ENCODE measurements around the gene HSPA4L.

Gene HSPA4L

DNA sequence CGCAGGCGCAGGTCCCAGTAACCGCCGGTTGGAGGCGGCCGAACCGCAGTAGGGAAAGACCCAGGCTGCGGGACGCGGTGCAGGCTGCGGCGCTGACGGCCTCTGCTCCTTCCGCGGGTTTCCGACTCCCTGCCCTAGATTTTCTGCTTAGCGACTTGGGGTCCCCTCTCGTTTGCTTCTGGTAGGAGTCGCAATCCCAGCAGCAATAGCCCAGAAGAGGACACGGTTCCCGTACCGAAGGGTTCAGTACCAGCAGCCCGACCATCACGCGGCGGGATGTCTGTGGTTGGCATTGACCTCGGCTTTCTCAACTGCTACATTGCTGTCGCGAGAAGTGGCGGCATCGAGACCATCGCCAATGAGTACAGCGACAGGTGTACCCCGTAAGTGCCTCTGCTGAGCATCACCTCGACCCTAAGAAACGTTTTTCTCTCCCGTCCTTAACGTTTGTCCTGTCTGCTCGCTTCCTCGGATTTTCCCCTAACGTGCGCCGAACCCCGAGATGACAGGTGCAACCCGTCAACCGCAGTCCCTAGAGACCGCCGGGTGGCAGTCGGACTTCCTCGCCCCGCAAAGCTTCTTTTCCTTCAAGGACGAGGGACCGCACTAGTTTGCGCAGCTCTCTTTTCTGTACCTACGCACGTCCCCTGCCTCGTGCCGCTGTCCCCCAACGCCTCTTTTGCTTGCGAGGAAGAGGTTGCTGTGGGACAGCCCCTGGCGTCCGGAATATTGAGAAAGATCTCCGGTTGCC, at the start of gene HSPA4L:
HSPA4L (plus strand) TSS at position 48 of the 751 bp plus-strand sequence; CDS start at position 277, 229 bp downstream.
- DNase-seq = no peak

DNA sequence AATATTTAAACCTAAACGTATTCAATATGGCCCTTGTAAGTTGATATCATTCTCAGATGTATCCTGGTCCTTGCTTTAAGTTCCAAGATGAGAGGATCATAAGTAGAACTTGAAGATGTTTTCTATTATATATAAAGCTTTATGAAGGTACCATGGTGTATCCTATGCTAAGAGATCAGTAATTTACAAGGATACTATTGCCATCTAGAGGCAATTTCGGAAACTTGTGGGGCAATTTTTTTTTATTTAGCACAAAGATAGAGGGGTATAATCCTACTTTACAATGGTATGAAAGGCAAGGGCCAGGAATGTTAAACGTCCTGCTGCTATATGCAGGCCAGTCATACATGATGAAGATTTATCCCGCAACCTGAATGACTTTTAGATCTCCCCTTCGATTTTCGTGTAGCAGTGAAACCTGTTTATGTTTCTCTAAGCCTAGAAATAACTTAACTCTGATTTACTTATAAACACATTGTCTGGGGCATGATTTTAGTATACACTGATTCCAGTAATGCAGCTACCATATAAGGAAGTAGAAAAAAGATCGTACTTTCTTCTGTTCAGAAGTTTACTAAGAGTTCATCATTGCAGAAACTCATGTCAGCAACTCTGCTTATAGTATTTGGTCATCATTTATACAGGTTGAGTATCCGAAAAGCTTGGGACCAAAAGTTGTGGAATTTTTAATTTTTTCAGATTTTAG, 49.3 kb upstream of the HSPA4L start:
- no peak for DNase-seq

DNA sequence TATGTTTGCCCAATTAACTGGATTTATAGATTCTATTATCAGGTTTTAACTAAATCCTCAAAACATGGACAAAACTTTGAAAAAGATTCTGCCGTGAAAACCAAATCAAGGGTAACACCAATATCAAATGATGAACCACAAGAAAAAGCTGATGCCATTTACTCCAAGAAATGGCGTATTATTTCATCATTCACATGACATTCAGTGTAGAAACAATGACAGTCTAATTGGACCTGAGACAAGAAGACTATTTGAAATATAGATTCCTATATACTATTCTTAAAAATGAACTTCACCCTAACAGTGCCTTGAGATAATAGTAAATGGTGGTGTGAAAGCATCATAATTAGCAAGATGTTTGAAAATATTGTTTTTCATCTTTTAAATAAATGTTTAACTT, 47.1 kb upstream of the HSPA4L start:
- DNase-seq = no peak

DNA sequence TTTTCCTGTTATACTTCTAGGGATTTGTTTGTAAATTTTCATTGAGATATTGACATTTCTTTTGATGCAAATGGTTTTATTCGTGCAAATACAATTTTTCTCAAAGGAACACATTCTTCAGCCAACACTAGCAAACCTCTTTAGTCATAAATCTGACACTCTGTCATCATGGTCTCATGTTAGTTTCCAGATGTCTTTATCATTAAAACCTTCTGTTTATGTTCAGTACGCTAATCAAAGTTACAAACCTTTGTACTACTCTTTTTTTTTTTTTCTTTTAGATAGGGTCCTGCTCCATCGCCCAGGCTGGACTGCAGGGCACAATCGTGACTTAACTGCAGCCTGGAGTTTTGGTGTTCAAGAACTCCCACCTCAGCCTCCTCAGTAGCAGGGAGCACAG, 44.8 kb upstream of the HSPA4L start:
- no peak for DNase-seq

DNA sequence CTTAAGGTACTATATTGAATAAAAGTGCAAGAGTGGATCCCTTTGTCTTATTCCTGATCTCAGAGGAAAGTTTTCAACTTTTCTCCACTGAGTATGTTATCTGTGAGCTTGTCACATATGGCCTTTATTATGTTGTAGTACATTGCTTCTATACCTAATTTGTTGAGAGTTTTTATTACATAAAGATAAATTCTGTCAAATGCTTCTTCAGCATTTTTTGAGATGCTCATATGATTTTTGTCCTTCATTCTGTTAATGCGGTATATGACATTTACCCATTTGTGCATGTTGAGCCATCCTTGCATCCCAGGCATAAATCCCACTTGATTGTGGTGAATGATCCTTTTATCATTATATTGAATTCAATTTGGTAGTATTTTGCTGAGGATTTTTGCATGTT, 40.9 kb upstream of the HSPA4L start:
- DNase-seq = no peak

DNA sequence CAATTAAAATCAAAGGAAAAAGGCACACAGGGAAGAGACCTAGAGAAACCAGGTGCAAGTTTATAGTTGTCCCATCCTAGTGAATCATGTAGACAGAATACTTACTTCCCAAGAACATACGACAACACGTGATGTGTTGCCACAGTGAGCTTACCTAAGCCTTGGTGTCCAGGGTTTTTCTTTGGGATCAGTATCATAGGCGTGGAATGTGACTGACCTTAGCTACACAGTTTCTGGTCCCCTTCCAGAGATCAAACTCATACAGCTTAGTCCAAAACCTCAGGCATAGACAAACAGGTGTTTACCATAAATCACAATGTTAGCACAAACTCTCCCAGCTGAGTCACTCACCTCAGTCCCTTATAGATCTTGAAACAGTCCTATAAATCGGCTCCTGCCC, 34.2 kb upstream of the HSPA4L start:
- DNase-seq = no peak

DNA sequence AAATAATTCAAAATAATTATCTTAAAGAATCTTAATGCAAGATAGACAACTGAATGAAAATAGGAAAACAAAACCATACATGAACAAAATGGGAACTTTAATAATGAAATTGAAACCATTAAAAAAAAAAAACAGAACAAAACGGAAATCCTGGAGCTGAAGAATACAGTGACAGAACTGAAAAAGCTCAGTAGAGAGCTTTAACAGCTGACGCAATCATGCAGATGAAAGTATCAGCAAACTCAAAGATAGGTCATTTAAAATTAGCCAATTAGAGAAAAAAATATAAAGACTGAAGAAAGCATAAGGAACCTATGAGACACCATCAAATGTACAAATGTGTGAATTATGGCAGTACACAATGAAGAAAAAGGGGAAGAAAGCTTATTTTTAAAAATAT, 33.2 kb upstream of the HSPA4L start:
- DNase-seq = no peak

DNA sequence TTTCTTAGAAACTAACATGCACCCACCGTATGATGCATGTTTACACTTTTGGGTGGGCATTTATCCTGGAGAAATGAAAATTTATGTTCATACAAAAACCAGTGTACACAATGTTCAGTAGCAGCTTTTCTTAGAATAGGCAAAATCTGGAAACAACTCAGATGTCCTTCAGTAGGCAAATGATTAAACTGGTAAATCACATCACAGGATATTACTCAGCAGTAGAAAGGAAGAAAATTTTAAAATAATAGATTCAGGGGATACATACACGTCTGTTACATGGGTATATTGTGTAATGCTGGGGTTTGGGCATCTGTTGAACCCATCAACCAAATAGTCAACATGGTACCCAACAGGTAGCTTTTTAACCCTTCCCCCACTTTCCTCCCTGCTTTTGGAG, 25.2 kb upstream of the HSPA4L start:
- no peak for DNase-seq

DNA sequence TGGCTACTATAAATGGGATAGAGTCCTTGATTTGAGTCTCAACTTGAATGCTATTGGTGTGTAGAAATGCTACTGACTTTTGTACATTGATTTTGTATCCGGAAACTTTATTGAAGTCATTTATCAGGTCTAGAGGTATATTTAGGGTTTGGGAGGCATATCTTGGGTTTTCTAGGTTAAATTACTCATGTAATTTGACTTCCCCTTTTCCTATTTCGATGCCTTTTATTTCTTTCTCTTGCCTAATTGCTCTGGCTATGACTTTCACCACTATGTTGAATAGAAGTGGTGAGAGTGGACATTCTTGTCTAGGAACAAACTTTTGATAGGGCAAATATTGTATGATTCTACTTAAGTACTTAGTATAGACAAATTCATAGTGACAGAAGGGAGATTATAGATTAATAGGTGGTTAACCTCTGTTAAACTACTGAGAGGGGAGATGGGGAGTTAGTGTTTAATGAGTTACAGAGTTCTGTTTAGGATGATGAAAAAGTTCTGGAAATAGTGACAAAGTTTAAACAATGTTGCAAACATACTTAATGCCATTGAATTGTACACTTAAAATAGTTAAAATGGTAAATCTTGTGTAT, 22.8 kb upstream of the HSPA4L start:
- no peak for DNase-seq

DNA sequence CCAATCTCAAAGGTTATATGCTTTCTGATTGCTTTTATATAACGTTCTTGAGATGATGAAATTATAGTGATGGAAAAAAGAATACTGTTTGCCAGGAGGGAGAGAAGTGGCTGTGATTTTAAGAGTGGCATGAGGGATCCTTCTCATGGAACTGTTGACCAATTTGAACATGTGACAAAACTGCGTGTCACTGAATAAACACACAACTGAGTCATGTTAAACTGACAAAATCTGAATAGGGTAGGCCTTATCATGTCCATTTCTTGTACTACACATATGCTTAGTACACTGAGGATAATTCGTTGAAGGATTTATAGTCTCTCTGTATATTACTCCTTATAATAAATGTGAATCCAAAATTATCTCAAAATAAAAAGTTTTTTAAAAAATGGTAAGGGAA, 22.2 kb upstream of the HSPA4L start:
- no peak for DNase-seq

DNA sequence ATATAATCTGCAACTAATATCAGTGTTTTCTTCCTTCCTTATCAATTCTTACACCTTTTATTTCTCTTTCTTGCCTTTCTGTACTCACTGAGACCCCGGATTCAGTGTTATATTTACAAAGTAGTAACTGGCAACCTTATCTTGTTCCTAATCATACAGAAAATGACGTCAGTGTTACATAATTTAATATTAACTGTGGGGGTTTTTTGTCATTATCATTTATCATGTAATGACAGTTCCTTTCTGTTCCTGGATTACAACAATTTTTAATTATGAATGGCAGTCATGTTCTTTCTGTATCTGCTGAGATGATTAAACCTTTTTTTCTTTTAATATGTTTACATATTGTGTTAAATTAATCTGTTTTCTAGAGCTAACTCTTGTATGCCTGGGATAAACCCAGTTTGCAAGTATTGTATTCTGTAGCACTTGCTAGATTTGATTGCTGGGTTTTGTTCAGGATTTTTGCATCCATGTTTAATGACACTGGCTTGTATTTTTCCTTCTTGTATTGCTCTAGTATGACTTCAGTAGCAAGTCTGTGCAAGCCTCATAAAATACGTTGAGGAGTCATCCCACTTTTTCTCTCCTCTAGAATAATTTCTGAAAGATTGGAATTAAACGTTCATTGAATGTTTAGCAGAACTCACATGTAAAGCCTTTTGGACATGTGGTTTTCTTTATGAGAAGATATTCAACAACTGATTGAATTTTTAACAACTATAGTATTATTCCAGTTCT, 10.4 kb upstream of the HSPA4L start:
- DNase-seq = no peak

DNA sequence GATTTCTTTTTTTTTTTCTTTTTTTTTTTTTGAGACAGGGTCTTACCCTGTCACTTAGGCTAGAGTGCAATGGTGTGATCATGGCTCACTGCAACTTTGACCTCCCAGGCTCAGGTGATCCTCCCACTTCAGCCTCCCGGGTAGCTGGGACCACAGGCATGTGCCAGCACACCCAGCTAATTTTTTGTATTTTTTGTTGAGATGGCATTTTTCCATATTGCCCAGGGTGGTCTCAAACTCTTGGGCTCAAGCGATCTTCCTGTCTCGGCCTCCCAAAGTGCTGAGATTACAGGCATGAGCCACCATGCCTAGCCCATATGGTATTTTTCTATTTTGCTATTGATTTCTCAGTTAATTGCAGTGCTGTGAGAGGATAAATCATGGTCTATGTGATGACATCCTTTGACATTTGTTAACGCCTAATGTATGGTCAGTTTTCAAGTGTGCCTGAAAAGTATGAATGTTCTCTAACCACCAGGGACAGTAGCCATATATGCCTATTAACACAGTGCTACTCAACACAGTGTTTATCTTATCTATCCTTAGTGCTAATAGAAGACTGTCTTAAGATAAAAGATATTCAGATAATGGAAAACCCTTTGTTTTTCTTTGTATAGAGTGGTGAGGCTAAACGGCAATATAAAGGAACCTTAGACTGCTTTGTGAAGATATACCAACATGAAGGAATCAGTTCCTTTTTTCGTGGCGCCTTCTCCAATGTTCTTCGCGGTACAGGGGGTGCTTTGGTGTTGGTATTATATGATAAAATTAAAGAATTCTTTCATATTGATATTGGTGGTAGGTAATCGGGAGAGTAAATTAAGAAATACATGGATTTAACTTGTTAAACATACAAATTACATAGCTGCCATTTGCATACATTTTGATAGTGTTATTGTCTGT, 9.1 kb upstream of the HSPA4L start:
- no peak for DNase-seq

DNA sequence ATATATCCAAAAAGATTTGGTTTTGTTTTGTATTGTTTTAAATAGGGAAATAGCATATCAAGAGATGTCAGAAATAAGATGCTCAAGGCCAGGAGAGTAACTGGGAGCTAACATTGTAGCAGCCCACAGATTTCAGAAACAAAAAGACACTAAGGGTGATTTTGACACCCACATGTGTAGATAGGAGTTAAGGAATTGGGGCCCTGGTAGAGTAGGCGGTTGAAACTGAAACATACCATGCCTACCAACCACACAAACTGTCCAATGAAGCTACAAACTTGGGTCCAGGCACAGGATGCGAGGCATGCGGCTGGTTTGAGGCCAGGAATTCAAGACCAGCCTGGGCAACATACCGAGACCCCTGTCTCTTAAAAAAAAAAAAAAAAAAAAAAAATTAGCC, 6.3 kb upstream of the HSPA4L start:
- no peak for DNase-seq

DNA sequence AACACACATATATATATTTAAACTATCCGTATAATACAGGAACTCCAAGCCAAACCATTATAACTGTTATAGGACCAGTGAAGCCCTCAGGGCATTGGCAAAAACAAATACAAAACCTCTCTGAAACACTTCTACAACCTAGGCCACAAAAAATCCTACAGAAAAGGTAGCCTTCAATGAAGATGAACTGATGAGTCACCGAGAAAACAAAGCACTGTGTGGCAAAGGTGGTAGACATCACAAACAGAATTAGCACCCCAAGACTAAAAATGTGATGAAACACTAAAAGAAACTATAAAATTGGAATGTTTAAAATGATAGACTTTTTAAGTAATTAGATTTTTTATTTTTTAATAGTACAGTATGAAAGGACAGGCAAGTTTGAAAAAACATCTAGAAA, 5.5 kb upstream of the HSPA4L start:
- no peak for DNase-seq

DNA sequence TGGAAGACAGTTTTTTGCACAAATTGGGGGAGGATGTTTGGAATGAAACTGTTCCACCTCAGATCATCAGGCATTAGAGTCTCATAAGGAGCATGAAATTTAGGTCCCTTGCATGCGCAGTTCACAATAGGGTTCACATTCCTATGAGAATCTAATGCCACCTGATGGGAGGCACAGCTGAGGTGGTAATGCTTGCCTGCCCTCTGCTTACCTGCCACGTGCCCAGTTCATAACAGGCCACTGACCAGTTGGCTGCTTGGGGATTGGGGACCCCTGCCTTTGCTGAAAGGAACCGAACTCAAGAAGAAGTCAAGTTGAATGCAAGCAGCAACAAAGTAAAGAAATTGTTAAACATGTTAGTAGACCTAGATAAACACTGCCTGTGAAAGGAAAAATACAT, 4.6 kb upstream of the HSPA4L start:
- no peak for DNase-seq

DNA sequence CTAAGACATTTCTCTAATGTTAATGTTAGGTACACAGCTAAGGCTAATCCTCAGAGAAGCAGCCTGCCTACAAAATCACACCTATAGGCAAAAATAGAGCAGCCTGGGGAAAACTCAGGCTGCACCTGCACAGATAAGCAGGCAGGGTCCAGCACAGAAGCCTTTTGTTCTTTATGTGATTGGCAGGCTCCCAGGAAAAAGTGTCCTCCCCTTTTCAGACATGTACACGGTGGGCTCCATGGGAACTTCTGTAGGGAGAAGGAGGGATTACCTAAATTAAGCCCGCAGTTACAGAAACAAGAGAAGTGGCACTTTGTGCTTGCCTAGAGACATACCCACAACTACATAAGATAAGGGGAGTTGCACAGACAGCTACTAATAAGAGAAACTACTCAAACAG, 4.0 kb upstream of the HSPA4L start:
- peak; percentile 4 for DNase-seq

DNA sequence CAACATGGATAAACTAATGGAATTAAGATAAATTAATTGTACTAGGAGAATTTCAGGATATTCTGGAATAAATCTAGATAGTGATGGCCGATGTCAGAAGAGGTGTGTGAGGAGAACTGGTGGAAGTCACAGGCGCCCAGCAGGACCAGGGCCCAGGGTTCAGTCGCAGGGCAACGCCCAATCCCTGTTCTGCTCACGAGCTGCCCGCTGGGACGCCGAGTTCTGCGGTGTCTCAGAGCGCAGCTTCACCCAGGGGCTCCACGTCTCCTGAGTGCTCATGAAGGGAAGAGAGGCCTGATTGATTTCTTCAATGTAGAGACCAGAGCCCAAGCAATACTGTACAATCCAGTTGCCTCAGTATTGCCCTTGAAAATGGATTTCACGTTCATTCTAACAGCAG, 1.5 kb upstream of the HSPA4L start:
- no peak for DNase-seq

DNA sequence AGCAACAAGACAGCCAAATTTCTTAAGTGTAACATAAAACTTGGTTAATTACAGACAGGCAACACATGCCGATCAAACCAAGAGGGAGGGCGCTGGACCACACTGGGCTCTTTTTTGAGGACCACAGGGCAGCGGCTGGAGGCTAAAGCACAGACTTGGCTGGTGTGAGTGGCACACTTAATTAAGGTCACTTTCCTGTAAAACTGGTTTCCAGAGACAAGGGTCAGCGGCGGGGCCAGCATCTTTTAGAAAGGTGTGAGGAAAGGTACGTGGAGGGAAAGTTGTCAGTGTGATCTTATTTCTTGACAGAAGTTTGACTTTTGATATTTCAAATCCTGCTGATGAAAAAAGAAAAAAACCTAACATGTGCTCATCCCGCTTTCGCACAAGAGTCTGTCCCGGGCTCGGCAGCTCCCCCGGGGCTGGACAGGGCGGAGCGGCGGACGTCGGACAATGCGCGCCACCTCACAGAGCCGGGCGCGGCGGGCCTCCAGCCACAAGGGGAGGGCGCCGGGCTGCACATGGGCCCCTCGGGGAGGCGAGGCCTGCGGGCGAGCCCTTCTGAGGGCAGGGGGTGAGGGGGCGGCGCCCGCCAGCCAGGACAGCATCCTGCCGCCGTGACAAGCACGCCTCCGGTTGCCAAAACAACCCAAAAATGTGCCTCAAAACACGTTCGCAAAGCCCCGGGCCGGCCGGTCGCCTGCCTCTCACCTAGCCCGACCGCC, 660 bp upstream of the HSPA4L start:
- DNase-seq = no peak

DNA sequence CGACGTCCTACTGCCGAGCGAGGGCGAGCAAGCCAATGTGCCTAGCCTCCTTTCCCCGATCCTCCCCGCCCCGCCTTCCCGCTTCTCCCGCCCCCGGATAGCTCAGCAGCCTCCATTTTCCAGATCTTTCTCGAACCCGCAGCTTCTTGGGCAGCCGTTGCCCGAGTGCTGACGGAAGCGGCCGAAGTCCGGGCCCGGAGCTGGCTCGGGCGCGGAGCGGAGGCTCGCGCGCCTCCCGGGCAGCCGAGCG, 172 bp upstream of the HSPA4L start:
- peak; percentile 69 for DNase-seq

DNA sequence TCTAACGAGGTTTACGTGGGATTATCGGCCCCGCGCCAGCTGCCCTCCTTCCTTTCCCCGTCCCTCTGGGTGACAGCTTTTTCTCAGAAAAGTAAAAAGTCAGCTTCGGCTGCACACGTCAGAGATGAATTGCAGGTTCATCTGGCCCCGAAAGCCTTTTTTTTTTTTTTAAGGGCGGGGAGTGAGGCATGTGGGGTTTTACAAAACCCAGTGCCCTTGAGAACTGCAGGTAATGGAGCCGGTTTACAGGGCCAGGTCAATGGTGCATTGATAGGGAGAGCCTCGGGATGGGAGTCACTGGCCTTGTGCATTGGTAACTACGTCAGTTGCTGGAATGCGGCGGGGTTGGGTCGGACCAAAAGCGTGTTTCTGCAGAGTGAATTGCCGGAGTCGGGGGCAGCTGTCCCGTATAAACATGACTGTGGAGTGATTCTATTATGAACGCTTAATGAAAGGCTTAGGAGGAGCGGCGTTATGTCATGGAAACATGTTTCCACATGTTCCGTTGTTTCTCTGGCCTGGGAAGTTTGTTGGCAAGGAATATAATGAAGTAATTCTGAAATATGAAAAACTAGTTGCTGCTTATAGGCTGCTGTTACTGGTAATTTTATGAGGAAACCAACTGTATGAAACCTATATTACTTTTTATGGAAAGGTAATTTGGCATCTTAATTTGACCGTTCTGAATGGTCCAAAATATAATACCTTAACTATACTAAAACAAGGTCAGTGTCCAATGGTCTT, 1.1 kb downstream of the HSPA4L start:
- DNase-seq = peak; percentile 26

Measured in NCI-H774 (cell line).